ENCODE measurements around the gene PLEKHG4B. TPM values are rescaled to one million over a fixed set of nuclear protein-coding genes. Genes with fewer than 3 reads are reported as not detected.

PLEKHG4B gene
- total and polyA plus RNA-seq, 4 donors: 4.2 to 18.2 (median 13.7) TPM

GRCh38 chr5:172421-172820 is 80.5 kb downstream of the PLEKHG4B start:
- 64% methylated on average over 12 of the region's 13 CpGs for WGBS (ENCODE audit: insufficient coverage)
- no peak for DNase-seq (ENCODE audit: low read depth in 4 of 6, low spot score in 6 of 6)
- peaks cover 53% of the 10 kb centered on the region for H3K36me3 ChIP-seq (ENCODE audit: control insufficient read depth, insufficient read depth, low read length)
- no peaks in the 10 kb centered on the region for H3K9me3 ChIP-seq (ENCODE audit: control insufficient read depth, insufficient read depth, low read length)
- H3K27ac ChIP-seq (ENCODE audit: low read depth, low read length): no peak overlapping the region
- peaks cover 32% of the 10 kb centered on the region for H3K4me1 ChIP-seq (ENCODE audit: control insufficient read depth, insufficient read depth, low read length)
- H3K27me3 ChIP-seq (ENCODE audit: control insufficient read depth, insufficient read depth, low read length): no peaks in the 10 kb centered on the region
- no peak overlapping the region for H3K4me3 ChIP-seq (ENCODE audit: low read depth, low read length)

- 85% methylated on average over 15 of the region's 17 CpGs for WGBS (ENCODE audit: insufficient coverage)
- Histone ChIP-seq H3K27me3 (ENCODE audit: control insufficient read depth, insufficient read depth, low read length) (no peaks in the 10 kb centered on the region), H3K27ac (ENCODE audit: low read depth, low read length) (no peak overlapping the region), H3K4me1 (ENCODE audit: control insufficient read depth, insufficient read depth, low read length) (peaks cover 28% of the 10 kb centered on the region), H3K9me3 (ENCODE audit: control insufficient read depth, insufficient read depth, low read length) (no peaks in the 10 kb centered on the region), H3K4me3 (ENCODE audit: low read depth, low read length) (no peak overlapping the region), H3K36me3 (ENCODE audit: control insufficient read depth, insufficient read depth, low read length) (peaks cover 53% of the 10 kb centered on the region)
- DNase-seq (ENCODE audit: low read depth in 4 of 6, low spot score in 6 of 6): no peak
These were observed 80.9 kb downstream of the PLEKHG4B start for GRCh38 chr5:172841-173251.

GRCh38 chr5:173392-174290 is 81.7 kb downstream of the PLEKHG4B start:
- WGBS (ENCODE audit: insufficient coverage): 85% methylated on average over 18 of the region's 22 CpGs
- DNase-seq (ENCODE audit: low read depth in 4 of 6, low spot score in 6 of 6): no peak
- H3K27me3 ChIP-seq (ENCODE audit: control insufficient read depth, insufficient read depth, low read length): no peaks in the 10 kb centered on the region
- H3K4me3 ChIP-seq (ENCODE audit: low read depth, low read length): no peak overlapping the region
- H3K4me1 ChIP-seq (ENCODE audit: control insufficient read depth, insufficient read depth, low read length): peaks cover 24% of the 10 kb centered on the region
- no peak overlapping the region for H3K27ac ChIP-seq (ENCODE audit: low read depth, low read length)
- H3K9me3 ChIP-seq (ENCODE audit: control insufficient read depth, insufficient read depth, low read length): no peaks in the 10 kb centered on the region
- peaks cover 53% of the 10 kb centered on the region for H3K36me3 ChIP-seq (ENCODE audit: control insufficient read depth, insufficient read depth, low read length)

GRCh38 chr5:174291-174600 is 82.3 kb downstream of the PLEKHG4B start:
- no peak for DNase-seq (ENCODE audit: low read depth in 4 of 6, low spot score in 6 of 6)
- 97% methylated on average over 3 of the region's 5 CpGs for WGBS (ENCODE audit: insufficient coverage)
- H3K9me3 ChIP-seq (ENCODE audit: control insufficient read depth, insufficient read depth, low read length): no peaks in the 10 kb centered on the region
- peaks cover 54% of the 10 kb centered on the region for H3K36me3 ChIP-seq (ENCODE audit: control insufficient read depth, insufficient read depth, low read length)
- H3K27ac ChIP-seq (ENCODE audit: low read depth, low read length): no peak overlapping the region
- no peak overlapping the region for H3K4me3 ChIP-seq (ENCODE audit: low read depth, low read length)
- H3K27me3 ChIP-seq (ENCODE audit: control insufficient read depth, insufficient read depth, low read length): no peaks in the 10 kb centered on the region
- peaks cover 19% of the 10 kb centered on the region for H3K4me1 ChIP-seq (ENCODE audit: control insufficient read depth, insufficient read depth, low read length)

GRCh38 chr5:174876-175465 is 83.0 kb downstream of the PLEKHG4B start:
- 90% methylated on average over 16 of the region's 16 CpGs for WGBS (ENCODE audit: insufficient coverage)
- no peaks in the 10 kb centered on the region for H3K9me3 ChIP-seq (ENCODE audit: control insufficient read depth, insufficient read depth, low read length)
- H3K4me3 ChIP-seq (ENCODE audit: low read depth, low read length): no peak overlapping the region
- no peak for DNase-seq (ENCODE audit: low read depth in 4 of 6, low spot score in 6 of 6)
- H3K4me1 ChIP-seq (ENCODE audit: control insufficient read depth, insufficient read depth, low read length): peaks cover 12% of the 10 kb centered on the region
- peaks cover 52% of the 10 kb centered on the region for H3K36me3 ChIP-seq (ENCODE audit: control insufficient read depth, insufficient read depth, low read length)
- no peaks in the 10 kb centered on the region for H3K27me3 ChIP-seq (ENCODE audit: control insufficient read depth, insufficient read depth, low read length)
- no peak overlapping the region for H3K27ac ChIP-seq (ENCODE audit: low read depth, low read length)

- Histone ChIP-seq H3K4me3 (ENCODE audit: low read depth, low read length) (no peak overlapping the region), H3K9me3 (ENCODE audit: control insufficient read depth, insufficient read depth, low read length) (no peaks in the 10 kb centered on the region), H3K36me3 (ENCODE audit: control insufficient read depth, insufficient read depth, low read length) (peaks cover 49% of the 10 kb centered on the region), H3K27me3 (ENCODE audit: control insufficient read depth, insufficient read depth, low read length) (no peaks in the 10 kb centered on the region), H3K4me1 (ENCODE audit: control insufficient read depth, insufficient read depth, low read length) (peaks cover 2% of the 10 kb centered on the region), H3K27ac (ENCODE audit: low read depth, low read length) (no peak overlapping the region)
- WGBS (ENCODE audit: insufficient coverage): 92% methylated on average over 11 of the region's 11 CpGs
- no peak for DNase-seq (ENCODE audit: low read depth in 4 of 6, low spot score in 6 of 6)
These were observed 84.4 kb downstream of the PLEKHG4B start for GRCh38 chr5:176296-176823.

- DNase-seq (ENCODE audit: low read depth in 4 of 6, low spot score in 6 of 6): no peak
- WGBS (ENCODE audit: insufficient coverage): 89% methylated on average over 3 of the region's 5 CpGs
These were observed 86.1 kb downstream of the PLEKHG4B start for GRCh38 chr5:178110-178509.

GRCh38 chr5:179401-179800 is 87.4 kb downstream of the PLEKHG4B start:
- DNase-seq (ENCODE audit: low read depth in 4 of 6, low spot score in 6 of 6): no peak
- 89% methylated on average over 9 of the region's 9 CpGs for WGBS (ENCODE audit: insufficient coverage)
- Histone ChIP-seq H3K4me3 (ENCODE audit: low read depth, low read length) (no peak overlapping the region), H3K4me1 (ENCODE audit: control insufficient read depth, insufficient read depth, low read length) (no peaks in the 10 kb centered on the region), H3K9me3 (ENCODE audit: control insufficient read depth, insufficient read depth, low read length) (no peaks in the 10 kb centered on the region), H3K27ac (ENCODE audit: low read depth, low read length) (no peak overlapping the region), H3K27me3 (ENCODE audit: control insufficient read depth, insufficient read depth, low read length) (no peaks in the 10 kb centered on the region), H3K36me3 (ENCODE audit: control insufficient read depth, insufficient read depth, low read length) (peaks cover 40% of the 10 kb centered on the region)

More at GRCh38 chr5:178110-178509, 86.1 kb downstream of the PLEKHG4B start:
- Histone ChIP-seq H3K4me1 (ENCODE audit: control insufficient read depth, insufficient read depth, low read length) (no peaks in the 10 kb centered on the region), H3K27ac (ENCODE audit: low read depth, low read length) (no peak overlapping the region), H3K9me3 (ENCODE audit: control insufficient read depth, insufficient read depth, low read length) (no peaks in the 10 kb centered on the region), H3K27me3 (ENCODE audit: control insufficient read depth, insufficient read depth, low read length) (no peaks in the 10 kb centered on the region), H3K36me3 (ENCODE audit: control insufficient read depth, insufficient read depth, low read length) (peaks cover 47% of the 10 kb centered on the region), H3K4me3 (ENCODE audit: low read depth, low read length) (no peak overlapping the region)

GRCh38 chr5:180286-180918 is 88.4 kb downstream of the PLEKHG4B start:
- peaks cover 34% of the 10 kb centered on the region for H3K36me3 ChIP-seq (ENCODE audit: control insufficient read depth, insufficient read depth, low read length)
- DNase-seq (ENCODE audit: low read depth in 4 of 6, low spot score in 6 of 6): no peak
- H3K4me3 ChIP-seq (ENCODE audit: low read depth, low read length): no peak overlapping the region
- H3K4me1 ChIP-seq (ENCODE audit: control insufficient read depth, insufficient read depth, low read length): no peaks in the 10 kb centered on the region
- H3K27ac ChIP-seq (ENCODE audit: low read depth, low read length): no peak overlapping the region
- 87% methylated on average over 10 of the region's 13 CpGs for WGBS (ENCODE audit: insufficient coverage)
- no peaks in the 10 kb centered on the region for H3K27me3 ChIP-seq (ENCODE audit: control insufficient read depth, insufficient read depth, low read length)
- no peaks in the 10 kb centered on the region for H3K9me3 ChIP-seq (ENCODE audit: control insufficient read depth, insufficient read depth, low read length)
